Cardiac septum (tissue), 1 donor: ENCODE results near the gene POLR3B. TPM values are rescaled to one million over a fixed set of nuclear protein-coding genes. Genes with fewer than 3 reads are reported as not detected.

Experiments used
- DNase-seq: peaks from one replicate; pipeline ENCODE4 v3.0.0-alpha.2; 2020; ENCODE audit warnings: low spot score
- intact Hi-C: fragments of 100-400 bp; cut with DNase I; formaldehyde crosslinking; loops from one replicate; pipeline ENCODE4 v1.14.0; 2022
- total RNA-seq: library from RNA; stranded (reverse); fragmentation: NEBNext Ultra II Directional; extraction: Animal tissue kit (Norgen Biotek cat#: 25700); gene quantifications from one replicate; pipeline ENCODE4 v1.2.1, GENCODE V29; 2021
- donor health status: DM: no; HTN: no; CAD: no.

The POLR3B gene
- total RNA-seq, 1 donor from 2014 or later, result 9.4 TPM

- intact Hi-C loops, result loop anchor here (5.0 kb wide), 2 partner anchors 529 to 719 kb away; no protein-coding TSS in a partner anchor
- DNase-seq, result no peak
Observed at GRCh38 chr12:106387848-106388377, 30.4 kb downstream of the POLR3B start.

GRCh38 chr12:106389151-106389550, 31.6 kb downstream of the POLR3B start:
- DNase-seq, result no peak
- intact Hi-C loops, result loop anchor here (5.0 kb wide), 2 partner anchors 528 to 718 kb away; no protein-coding TSS in a partner anchor

GRCh38 chr12:106392759-106393158, 35.2 kb downstream of the POLR3B start:
- intact Hi-C loops, result no loop called here
- DNase-seq, result no peak

- no peak for DNase-seq
- intact Hi-C loops, result no loop called here
Observed at GRCh38 chr12:106409878-106410277, 52.3 kb downstream of the POLR3B start.

GRCh38 chr12:106412563-106412962, 55.0 kb downstream of the POLR3B start:
- intact Hi-C loops, result no loop called here
- no peak for DNase-seq

- intact Hi-C loops, result no loop called here
- no peak for DNase-seq
Observed at GRCh38 chr12:106415134-106415533, 57.6 kb downstream of the POLR3B start.

GRCh38 chr12:106416273-106416672, 58.7 kb downstream of the POLR3B start:
- no peak for DNase-seq
- intact Hi-C loops, result no loop called here

- intact Hi-C loops, result no loop called here
- no peak for DNase-seq
Observed at GRCh38 chr12:106417926-106418910, 60.7 kb downstream of the POLR3B start.

- intact Hi-C loops, result no loop called here
- DNase-seq, result no peak
Observed at GRCh38 chr12:106418970-106419369, 61.4 kb downstream of the POLR3B start.

GRCh38 chr12:106423291-106423690, 65.7 kb downstream of the POLR3B start:
- intact Hi-C loops, result no loop called here
- DNase-seq, result no peak

GRCh38 chr12:106425061-106425702, 67.6 kb downstream of the POLR3B start:
- DNase-seq, result no peak
- intact Hi-C loops, result no loop called here

- intact Hi-C loops, result no loop called here
- no peak for DNase-seq
Observed at GRCh38 chr12:106427917-106428316, 70.4 kb downstream of the POLR3B start.

GRCh38 chr12:106428384-106428783, 70.8 kb downstream of the POLR3B start:
- intact Hi-C loops, result no loop called here
- no peak for DNase-seq

GRCh38 chr12:106429043-106429552, 71.5 kb downstream of the POLR3B start:
- intact Hi-C loops, result no loop called here
- no peak for DNase-seq

- no peak for DNase-seq
- intact Hi-C loops, result no loop called here
Observed at GRCh38 chr12:106429636-106430035, 72.1 kb downstream of the POLR3B start.

- DNase-seq, result no peak
- intact Hi-C loops, result no loop called here
Observed at GRCh38 chr12:106431839-106432411, 74.4 kb downstream of the POLR3B start.

GRCh38 chr12:106433055-106433454, 75.5 kb downstream of the POLR3B start:
- DNase-seq, result no peak
- intact Hi-C loops, result no loop called here

GRCh38 chr12:106434526-106434925, 77.0 kb downstream of the POLR3B start:
- DNase-seq, result no peak
- intact Hi-C loops, result no loop called here

- DNase-seq, result no peak
- intact Hi-C loops, result no loop called here
Observed at GRCh38 chr12:106436164-106436563, 78.6 kb downstream of the POLR3B start.

- no peak for DNase-seq
- intact Hi-C loops, result no loop called here
Observed at GRCh38 chr12:106442575-106442974, 85.0 kb downstream of the POLR3B start.
